ENCODE results near the gene C9orf50. TPM values are rescaled to one million over a fixed set of nuclear protein-coding genes. Genes with fewer than 3 reads are reported as not detected.

C9orf50 gene
- total RNA-seq, 1 experiment from 2014 or later: not detected

- H3K4me1 Mint-ChIP-seq: peaks cover 29 to 43% of the 10 kb centered on the region in 2 experiments
- Histone ChIP-seq H3K18ac (ENCODE audit: insufficient read length, low read depth, low read length) (peak overlapping the region; percentile 28), H3K14ac (ENCODE audit: insufficient read depth, low read length) (peak overlapping the region; percentile 60; the same call in 1 of the 2 replicates), H3K79me1 (ENCODE audit: insufficient read depth, low read depth, low read length, poor library complexity, severe bottlenecking) (no peaks in the 10 kb centered on the region), H3T11ph (ENCODE audit: low read length) (no peak overlapping the region), H3K9ac (ENCODE audit: extremely low read depth, insufficient read length, low read length) (no peak overlapping the region), H3K4ac (ENCODE audit: low read depth, low read length) (no peak overlapping the region), H3K79me2 (ENCODE audit: insufficient read depth, low read length) (no peaks in the 10 kb centered on the region), H2BK20ac (ENCODE audit: low read depth, low read length, poor library complexity, severe bottlenecking) (no peak overlapping the region), H3K27ac (ENCODE audit: insufficient read length, low read depth, low read length) (no peak overlapping the region), H3K9me3 (ENCODE audit: control insufficient read depth, low read depth, low read length) (no peaks in the 10 kb centered on the region), H2BK15ac (ENCODE audit: low read depth, low read length) (no peak overlapping the region), H3K4me1 (ENCODE audit: insufficient read depth, low read length) (peaks cover 5% of the 10 kb centered on the region; the same call in 1 of the 2 replicates), H2AK5ac (ENCODE audit: insufficient read length, low read length) (no peak overlapping the region), H2BK12ac (ENCODE audit: insufficient read length, low read depth, low read length) (no peak overlapping the region), H2AFZ (ENCODE audit: low read length) (no peak overlapping the region), H3K27me3 (ENCODE audit: insufficient read depth, low read length) (peaks cover 4% of the 10 kb centered on the region; the same call in 1 of the 2 replicates), H3K4me2 (ENCODE audit: insufficient read depth, insufficient read length, low read length) (peak overlapping the region; percentile 54), H4K20me1 (ENCODE audit: control insufficient read depth, insufficient read depth, insufficient read length) (no peaks in the 10 kb centered on the region), H4K5ac (ENCODE audit: insufficient read length, low read depth, low read length) (no peak overlapping the region), H2BK5ac (ENCODE audit: insufficient read length, low read length) (no peak overlapping the region), H4K8ac (replicated peaks; ENCODE audit: insufficient read length, low read depth, low read length) (no peak overlapping the region), H3K56ac (ENCODE audit: insufficient read length, low read depth, low read length) (no peak overlapping the region), H3K23me2 (ENCODE audit: insufficient read length, low read depth, low read length, poor library complexity, severe bottlenecking) (peaks cover 12% of the 10 kb centered on the region), H4K91ac (ENCODE audit: insufficient read length, low read depth, low read length) (no peak overlapping the region), H2BK120ac (ENCODE audit: low read depth, low read length, poor library complexity, severe bottlenecking) (no peak overlapping the region), H3K23ac (ENCODE audit: insufficient read length, low read depth, low read length) (no peak overlapping the region)
- peak overlapping the region; percentile 47 to 71 for H3K4me3 Mint-ChIP-seq
- WGBS (ENCODE audit: extremely low coverage, insufficient read length, low lambda C conversion rate): no CpG with 5 or more reads among the region's 14 CpGs
- H3K27ac Mint-ChIP-seq: no peak overlapping the region; a peak in 1 of 7 replicates
- TF ChIP-seq CTCF (conservative IDR thresholded peaks at IDR 0.05): no peak
- H3K9me3 Mint-ChIP-seq: no peaks in the 10 kb centered on the region; a peak in 1 of 5 replicates
- no peaks in the 10 kb centered on the region for H3K36me3 Mint-ChIP-seq (ENCODE audit: insufficient read depth in 1 of 3, low read depth in 3 of 3)
- H3K27me3 Mint-ChIP-seq (ENCODE audit: low read depth): peaks cover 45% of the 10 kb centered on the region
- DNase-seq: no peak
These were observed 22.8 kb downstream of the C9orf50 start for GRCh38 chr9:129598089-129598596.

Measured in H9 (cell line).